DND-41 (cell line): ENCODE measurements around the gene RNASEL.

Experiments
- EZH2 ChIP-seq: IDR thresholded peaks from 3 replicates; pipeline ENCODE4 v1.6.1; 2012; ENCODE audit warnings: borderline replicate concordance, low read depth, mild to moderate bottlenecking, moderate library complexity, low read length, inconsistent platforms; ENCODE audit not compliant: severe bottlenecking
- TF ChIP-seq, protein P1 (sequence below): IDR thresholded peaks from 2 replicates; pipeline ENCODE4 v1.5.1; 2012; ENCODE audit warnings: borderline replicate concordance, low read length, moderate library complexity, mild to moderate bottlenecking; ENCODE audit not compliant: poor library complexity, severe bottlenecking; ENCODE audit errors: extremely low read depth

DNA sequence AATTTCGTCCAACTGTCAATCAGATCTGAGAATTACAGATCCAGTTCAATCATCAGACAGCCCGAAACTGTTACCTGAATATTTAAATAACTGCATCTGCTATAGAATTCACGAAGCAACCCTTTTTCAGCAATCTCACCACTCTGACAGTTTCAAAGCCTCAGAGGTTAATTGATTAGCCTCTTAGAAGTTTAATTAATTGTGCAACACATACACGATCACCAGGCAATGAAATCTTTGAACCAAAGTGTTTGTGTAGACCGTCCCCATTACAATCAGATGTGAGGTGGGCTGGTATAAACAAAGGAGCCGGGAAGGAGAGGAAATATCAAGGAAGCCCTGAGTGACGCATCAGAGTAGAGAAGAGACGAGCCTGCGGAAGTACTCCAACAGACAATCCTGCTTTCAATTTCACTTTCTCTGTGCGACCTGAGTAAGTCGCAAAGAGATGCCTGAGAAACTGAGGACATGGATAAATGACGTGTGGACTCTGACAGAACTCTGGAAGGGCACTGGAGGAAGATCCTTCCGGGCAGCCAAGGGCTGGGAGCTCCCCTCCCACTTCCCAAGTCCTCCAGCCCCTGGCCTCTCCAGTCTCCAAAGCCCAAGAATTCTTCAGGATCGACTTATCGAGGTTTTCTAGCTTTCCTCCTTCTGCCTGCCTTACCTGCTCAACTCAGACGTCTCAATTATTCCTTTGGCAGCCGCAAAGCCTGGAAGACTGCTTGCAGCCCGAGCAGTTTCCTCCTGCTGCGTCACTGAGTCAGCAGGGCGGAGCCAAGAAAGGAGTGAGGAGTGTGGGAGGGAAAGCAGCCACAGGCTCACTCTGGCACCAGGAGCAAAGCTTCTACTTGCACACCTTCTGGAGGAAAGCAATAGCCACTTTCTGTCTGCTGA is at the start of gene RNASEL:
- TF ChIP-seq, protein P1, sequence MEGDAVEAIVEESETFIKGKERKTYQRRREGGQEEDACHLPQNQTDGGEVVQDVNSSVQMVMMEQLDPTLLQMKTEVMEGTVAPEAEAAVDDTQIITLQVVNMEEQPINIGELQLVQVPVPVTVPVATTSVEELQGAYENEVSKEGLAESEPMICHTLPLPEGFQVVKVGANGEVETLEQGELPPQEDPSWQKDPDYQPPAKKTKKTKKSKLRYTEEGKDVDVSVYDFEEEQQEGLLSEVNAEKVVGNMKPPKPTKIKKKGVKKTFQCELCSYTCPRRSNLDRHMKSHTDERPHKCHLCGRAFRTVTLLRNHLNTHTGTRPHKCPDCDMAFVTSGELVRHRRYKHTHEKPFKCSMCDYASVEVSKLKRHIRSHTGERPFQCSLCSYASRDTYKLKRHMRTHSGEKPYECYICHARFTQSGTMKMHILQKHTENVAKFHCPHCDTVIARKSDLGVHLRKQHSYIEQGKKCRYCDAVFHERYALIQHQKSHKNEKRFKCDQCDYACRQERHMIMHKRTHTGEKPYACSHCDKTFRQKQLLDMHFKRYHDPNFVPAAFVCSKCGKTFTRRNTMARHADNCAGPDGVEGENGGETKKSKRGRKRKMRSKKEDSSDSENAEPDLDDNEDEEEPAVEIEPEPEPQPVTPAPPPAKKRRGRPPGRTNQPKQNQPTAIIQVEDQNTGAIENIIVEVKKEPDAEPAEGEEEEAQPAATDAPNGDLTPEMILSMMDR, result peak; percentile 8
- no peak for TF ChIP-seq EZH2
